NT2/D1 (cell line): ENCODE measurements around the gene CENPN.

Experiments
- SUZ12 ChIP-seq: IDR thresholded peaks from 2 replicates; pipeline ENCODE4 v1.6.1; 2011; ENCODE audit not compliant: insufficient read length, insufficient read depth; ENCODE audit errors: extremely low read depth
- YY1 ChIP-seq: IDR thresholded peaks from 2 replicates; pipeline ENCODE4 v1.6.1; 2011; ENCODE audit not compliant: insufficient read length, insufficient read depth
- ZNF274 ChIP-seq: IDR thresholded peaks from 2 replicates; pipeline ENCODE4 v1.6.1; 2011; ENCODE audit warnings: mild to moderate bottlenecking, low read depth, low read length

DNA sequence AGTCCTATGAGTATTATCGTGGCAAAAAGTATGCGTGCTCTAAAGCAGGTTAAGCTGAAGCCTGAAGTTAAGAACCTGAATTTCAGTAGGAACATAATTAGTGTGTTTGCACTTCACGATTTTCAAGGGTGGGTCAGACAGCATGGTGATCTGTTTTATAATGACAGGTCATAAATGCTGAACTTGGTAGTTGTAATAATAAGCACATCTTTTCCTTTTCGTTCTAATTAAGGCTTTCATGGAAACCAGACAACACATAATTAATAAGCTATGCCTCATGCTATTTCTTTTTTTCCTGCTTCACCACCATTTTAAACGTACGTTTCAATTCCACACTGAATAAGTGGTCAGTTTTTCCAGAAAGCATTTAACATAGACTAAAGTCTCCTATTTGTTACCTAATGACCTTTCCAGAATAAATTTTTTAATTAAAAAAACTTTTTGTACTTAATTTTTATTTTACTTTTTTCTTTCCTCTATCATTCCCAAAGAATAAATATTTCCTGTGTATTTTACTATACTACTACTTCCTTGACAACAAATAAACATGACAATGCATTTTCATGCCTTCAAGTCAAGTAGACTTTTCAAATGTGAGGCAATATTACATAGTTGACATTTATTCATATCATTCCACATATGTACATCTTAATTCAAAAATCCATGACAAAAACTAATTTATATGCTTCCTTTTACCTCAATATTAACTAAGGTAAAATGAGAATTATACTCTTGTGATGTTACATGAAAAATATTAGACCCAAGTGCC is 22.7 kb upstream of the CENPN start:
- no peak for TF ChIP-seq ZNF274
- TF ChIP-seq YY1, result no peak
- TF ChIP-seq SUZ12, result no peak
